Ascending aorta (tissue), 2 donors: ENCODE results near the gene NFATC2. TPM values are rescaled to one million over a fixed set of nuclear protein-coding genes. Genes with fewer than 3 reads are reported as not detected.

ENCODE experiments used
- DNase-seq, 2 donors: peaks; one replicate each; pipeline ENCODE4 v3.0.0-alpha.2; 2019; ENCODE audit warnings: low spot score in 2 of 2
- H3K27ac ChIP-seq, 2 donors: fragments of 200-600 bp; sonication (generic); one replicate each; pipeline ENCODE4 v1.5.1; 2016 to 2017; ENCODE audit warnings: mild to moderate bottlenecking in 1 of 2
- H3K27me3 ChIP-seq: fragments of 200-600 bp; sonication (generic); one replicate; pipeline ENCODE4 v1.5.1; 2017
- H3K36me3 ChIP-seq, 2 donors: fragments of 200-600 bp; sonication (generic); one replicate each; pipeline ENCODE4 v1.5.1; 2016
- H3K4me1 ChIP-seq, 2 donors: fragments of 200-600 bp; sonication (generic); one replicate each; pipeline ENCODE4 v1.5.1; 2016 to 2017; ENCODE audit warnings: mild to moderate bottlenecking in 1 of 2
- H3K4me3 ChIP-seq, 2 donors: fragments of 200-600 bp; sonication (generic); one replicate each; pipeline ENCODE4 v1.5.1; 2016 to 2017; ENCODE audit warnings: mild to moderate bottlenecking in 1 of 2
- H3K9me3 ChIP-seq, 2 donors: fragments of 200-600 bp; sonication (generic); one replicate each; pipeline ENCODE4 v1.5.1; 2016
- intact Hi-C: fragments of 100-400 bp; cut with DNase I; formaldehyde crosslinking; loops from one replicate; pipeline ENCODE4 v1.15.1; 2023
- total RNA-seq: library from RNA; depleted of rRNA; stranded (reverse); fragments of >200 nt; gene quantifications from one replicate; pipeline ENCODE4 v1.1.0, GENCODE V29; 2016
- TF ChIP-seq, protein P1 (sequence below), 3 experiments: fragments of 200-600 bp in 2 of 3; fragments of 450-650 bp in 1 of 3; sonication (generic) in 2 of 3; IDR thresholded peaks; one replicate each; pipeline ENCODE4 v1.5.1; 2016 to 2019; ENCODE audit warnings: antibody characterized with exemption in 3 of 3, mild to moderate bottlenecking in 1 of 3, moderate library complexity in 1 of 3

The NFATC2 gene
- total RNA-seq, 1 donor from 2014 or later = 7.9 TPM

DNA sequence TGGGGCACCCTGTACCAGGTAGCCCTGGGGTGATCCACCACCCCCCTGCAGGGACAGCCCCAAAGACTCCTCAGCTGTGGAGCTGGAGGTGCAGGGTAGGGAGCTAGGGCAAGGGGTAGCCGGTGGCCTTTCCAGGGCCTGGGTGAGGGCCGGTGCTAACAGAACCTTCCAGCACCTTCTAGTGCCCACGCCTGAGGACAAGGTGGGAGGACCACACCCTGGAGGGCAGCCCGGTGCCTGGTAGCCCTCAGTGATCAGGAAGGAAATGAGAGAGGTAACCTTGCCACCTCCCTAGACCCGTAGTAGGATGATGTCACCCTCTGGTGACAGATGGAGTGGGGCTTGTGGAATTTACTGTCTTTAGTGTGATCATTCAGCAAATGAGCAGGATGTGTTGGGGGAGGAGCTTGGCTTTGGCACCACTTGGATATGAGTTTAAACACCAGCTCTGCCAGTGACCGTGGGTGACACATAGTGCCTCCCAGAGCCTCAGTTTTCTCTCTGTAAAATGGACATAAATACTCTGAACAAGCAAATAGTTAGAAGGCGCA is 187.7 kb downstream of the NFATC2 start:
- Histone ChIP-seq H3K9me3 (no peaks in the 10 kb centered on the region), H3K4me3 (peak overlapping the region in 1 of 2 donors; percentile 1), H3K36me3 (no peaks in the 10 kb centered on the region), H3K4me1 (peaks cover 0 to 9% of the 10 kb centered on the region in 2 donors), H3K27me3 (no peaks in the 10 kb centered on the region), H3K27ac (peak overlapping the region; percentile 71 to 85)
- intact Hi-C loops = no loop called here
- DNase-seq = no peak
- TF ChIP-seq, protein P1, sequence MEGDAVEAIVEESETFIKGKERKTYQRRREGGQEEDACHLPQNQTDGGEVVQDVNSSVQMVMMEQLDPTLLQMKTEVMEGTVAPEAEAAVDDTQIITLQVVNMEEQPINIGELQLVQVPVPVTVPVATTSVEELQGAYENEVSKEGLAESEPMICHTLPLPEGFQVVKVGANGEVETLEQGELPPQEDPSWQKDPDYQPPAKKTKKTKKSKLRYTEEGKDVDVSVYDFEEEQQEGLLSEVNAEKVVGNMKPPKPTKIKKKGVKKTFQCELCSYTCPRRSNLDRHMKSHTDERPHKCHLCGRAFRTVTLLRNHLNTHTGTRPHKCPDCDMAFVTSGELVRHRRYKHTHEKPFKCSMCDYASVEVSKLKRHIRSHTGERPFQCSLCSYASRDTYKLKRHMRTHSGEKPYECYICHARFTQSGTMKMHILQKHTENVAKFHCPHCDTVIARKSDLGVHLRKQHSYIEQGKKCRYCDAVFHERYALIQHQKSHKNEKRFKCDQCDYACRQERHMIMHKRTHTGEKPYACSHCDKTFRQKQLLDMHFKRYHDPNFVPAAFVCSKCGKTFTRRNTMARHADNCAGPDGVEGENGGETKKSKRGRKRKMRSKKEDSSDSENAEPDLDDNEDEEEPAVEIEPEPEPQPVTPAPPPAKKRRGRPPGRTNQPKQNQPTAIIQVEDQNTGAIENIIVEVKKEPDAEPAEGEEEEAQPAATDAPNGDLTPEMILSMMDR (IDR thresholded peaks at IDR 0.05) = no peak

DNA sequence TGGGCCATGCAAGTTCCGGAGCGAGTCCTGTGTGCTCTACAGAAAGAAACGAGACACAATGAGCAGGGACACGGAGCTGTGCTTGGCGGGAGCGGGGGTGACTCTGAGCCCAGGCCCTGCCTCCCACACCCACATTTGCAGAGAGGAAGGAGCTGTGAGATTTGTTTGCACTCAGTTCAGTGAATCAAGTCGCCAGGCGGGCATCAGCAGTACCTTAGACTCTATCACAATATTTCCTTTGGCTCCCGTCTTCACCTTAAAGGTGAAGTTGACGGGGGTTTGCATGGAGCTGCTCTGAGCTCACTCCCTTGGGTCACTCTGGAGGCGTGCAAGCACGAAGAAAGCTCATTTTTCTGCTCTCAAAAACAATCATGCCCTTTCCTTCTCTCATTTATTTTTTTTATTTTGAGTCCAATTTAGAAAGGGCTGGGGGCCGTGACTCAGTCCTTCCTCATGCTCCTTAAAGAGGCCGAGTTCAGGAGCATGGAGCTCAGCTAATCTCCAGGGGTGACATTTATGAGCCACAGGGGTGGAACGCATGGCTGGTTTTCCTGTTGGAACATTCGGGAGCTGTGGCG is 188.2 kb downstream of the NFATC2 start:
- Histone ChIP-seq H3K9me3 (no peaks in the 10 kb centered on the region), H3K36me3 (no peaks in the 10 kb centered on the region), H3K4me1 (peaks cover 0 to 9% of the 10 kb centered on the region in 2 donors), H3K27ac (peak overlapping the region; percentile 71 to 85), H3K4me3 (peak overlapping the region in 1 of 2 donors; percentile 1), H3K27me3 (no peaks in the 10 kb centered on the region)
- peak in 1 of 2 donors; percentile 70 for DNase-seq
- intact Hi-C loops = no loop called here
- TF ChIP-seq, protein P1 (IDR thresholded peaks at IDR 0.05) = no peak

DNA sequence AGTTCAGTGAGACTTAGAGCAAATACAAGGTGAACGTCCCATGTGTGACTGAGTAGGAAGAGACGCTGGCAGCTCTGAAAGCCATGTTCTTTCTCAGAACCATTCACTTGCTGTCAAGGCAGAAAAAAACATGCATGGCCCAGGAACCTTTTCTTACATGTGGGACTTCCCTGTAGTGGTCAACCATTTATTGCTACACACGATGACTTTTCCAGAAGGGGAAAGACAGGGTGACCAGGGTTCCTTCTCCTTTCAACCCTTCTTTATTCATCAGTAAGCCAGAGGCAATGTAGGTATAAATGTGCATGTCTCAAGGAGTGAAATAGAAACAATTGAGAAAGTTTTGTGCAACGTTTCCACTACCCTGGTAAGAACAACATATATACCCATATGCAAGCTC is 189.0 kb downstream of the NFATC2 start:
- Histone ChIP-seq H3K4me3 (no peak overlapping the region), H3K36me3 (no peaks in the 10 kb centered on the region), H3K27me3 (no peaks in the 10 kb centered on the region), H3K4me1 (peaks cover 0 to 9% of the 10 kb centered on the region in 2 donors), H3K27ac (no peak overlapping the region), H3K9me3 (no peaks in the 10 kb centered on the region)
- no peak for DNase-seq
- TF ChIP-seq, protein P1 (IDR thresholded peaks at IDR 0.05) = no peak
- intact Hi-C loops = no loop called here

DNA sequence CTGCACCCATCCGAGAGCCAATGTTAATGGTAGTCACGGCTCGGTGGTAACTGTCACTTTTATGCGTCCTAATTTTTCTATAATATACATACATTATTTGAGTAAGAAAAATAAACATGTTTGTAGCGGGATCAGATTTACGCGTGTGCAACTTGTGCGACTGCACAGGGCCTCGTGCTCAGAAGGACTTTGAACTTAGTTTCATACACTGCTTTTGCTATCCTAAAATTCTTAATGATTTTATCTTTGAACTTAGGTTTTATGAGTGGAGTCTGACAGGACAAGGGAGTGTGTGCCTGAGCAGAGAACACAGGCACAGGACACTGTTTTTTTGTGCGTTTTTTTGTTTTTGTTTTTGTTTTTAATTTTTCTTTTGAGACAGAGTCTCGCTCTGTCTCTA is 189.7 kb downstream of the NFATC2 start:
- Histone ChIP-seq H3K36me3 (no peaks in the 10 kb centered on the region), H3K27ac (no peak overlapping the region), H3K4me3 (no peak overlapping the region), H3K9me3 (no peaks in the 10 kb centered on the region), H3K27me3 (no peaks in the 10 kb centered on the region), H3K4me1 (peaks cover 0 to 9% of the 10 kb centered on the region in 2 donors)
- DNase-seq = no peak
- TF ChIP-seq, protein P1 (IDR thresholded peaks at IDR 0.05) = no peak
- intact Hi-C loops = no loop called here

DNA sequence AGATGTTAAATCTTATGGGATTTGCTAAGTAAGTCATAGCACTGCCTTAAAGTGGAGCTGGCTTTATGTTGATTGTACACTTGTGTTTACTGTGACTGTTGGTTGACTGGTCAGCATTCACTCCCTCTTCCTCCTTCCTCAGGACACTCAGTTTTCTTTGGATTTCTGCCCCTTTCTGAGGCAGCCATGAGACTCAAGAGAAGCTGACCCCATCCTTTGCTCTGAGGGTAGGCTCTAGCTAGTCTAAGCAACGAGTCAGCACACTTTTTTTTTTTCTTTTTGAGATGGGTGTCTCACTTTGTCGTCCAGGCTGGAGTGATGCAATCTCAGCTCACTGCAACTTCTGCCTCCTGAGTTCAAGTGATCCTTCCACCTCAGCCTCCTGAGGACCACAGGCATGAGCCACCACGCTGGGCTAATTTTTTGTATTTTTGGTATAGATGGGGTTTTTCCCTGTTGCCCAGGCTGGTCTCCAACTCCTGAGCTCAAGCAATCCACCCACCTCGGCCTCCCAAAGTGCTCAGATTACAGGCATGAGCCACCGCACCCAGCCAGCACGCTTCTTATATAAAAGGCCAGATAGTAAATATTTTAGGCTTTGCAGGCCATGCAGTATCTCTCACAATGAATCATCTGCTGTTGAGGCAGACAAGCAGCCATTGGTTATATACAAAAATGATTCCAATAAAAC is 191.4 kb downstream of the NFATC2 start:
- H3K9me3 ChIP-seq = no peaks in the 10 kb centered on the region
- TF ChIP-seq, protein P1 (IDR thresholded peaks at IDR 0.05) = no peak
- no peak overlapping the region for H3K4me3 ChIP-seq
- H3K4me1 ChIP-seq = peaks cover 0 to 11% of the 10 kb centered on the region in 2 donors
- no peaks in the 10 kb centered on the region for H3K27me3 ChIP-seq
- no peak overlapping the region for H3K27ac ChIP-seq
- intact Hi-C loops = no loop called here
- DNase-seq = no peak
- H3K36me3 ChIP-seq = no peaks in the 10 kb centered on the region
